Left lung (tissue), 10 donors: ENCODE measurements around the gene GMPR. TPM values are rescaled to one million over a fixed set of nuclear protein-coding genes. Genes with fewer than 3 reads are reported as not detected.

ENCODE experiments used
- ATAC-seq: fragments of 200-7000 bp; cut with Tn5 transposase; one replicate; pipeline ENCODE4 v1.9.1; 2020; ENCODE audit warnings: moderate library complexity
- DNase-seq, 4 donors: peaks; one replicate each; pipeline ENCODE4 v3.0.0-alpha.2; 2013 to 2020
- H3K27ac ChIP-seq, 2 donors: fragments of 200-600 bp; sonication (generic) in 1 of 2; one replicate each; pipeline versions ENCODE4 v1.5.0 to v1.8.0; 2020 to 2021
- H3K27me3 ChIP-seq, 2 donors: fragments of 200-600 bp; sonication (generic) in 1 of 2; one replicate each; pipeline versions ENCODE4 v1.5.0 to v1.8.0; 2020 to 2021
- H3K36me3 ChIP-seq, 2 donors: fragments of 200-600 bp; sonication (generic) in 1 of 2; one replicate each; pipeline versions ENCODE4 v1.5.0 to v1.8.0; 2020 to 2021
- H3K4me1 ChIP-seq, 2 donors: fragments of 200-600 bp; one replicate each; pipeline ENCODE4 v1.8.0; 2021
- H3K4me3 ChIP-seq, 2 donors: fragments of 200-600 bp; sonication (generic) in 1 of 2; one replicate each; pipeline versions ENCODE4 v1.5.0 to v1.8.0; 2020 to 2021; ENCODE audit warnings: mild to moderate bottlenecking in 1 of 2
- H3K9me3 ChIP-seq, 2 donors: fragments of 200-600 bp; sonication (generic) in 1 of 2; one replicate each; pipeline versions ENCODE4 v1.5.0 to v1.8.0; 2020 to 2021
- intact Hi-C, 2 donors: fragments of 100-400 bp; cut with DNase I; formaldehyde crosslinking; loops; one replicate each; pipeline versions ENCODE4 v1.11.2 to v1.14.2; 2022
- polyA plus RNA-seq, 6 donors: library from polyadenylated mRNA; unstranded; fragments of 120-200 nt; gene quantifications; one replicate each; pipeline ENCODE4 v1.2.1, GENCODE V29; 2013; ENCODE audit not compliant: insufficient read length in 6 of 6
- total RNA-seq, 2 donors: library from RNA; stranded (reverse); fragmentation: NEBNext Ultra II Directional; extraction: Animal tissue kit (Norgen Biotek cat#: 25700); gene quantifications; one replicate each; pipeline ENCODE4 v1.2.1, GENCODE V29; 2021
- TF ChIP-seq, protein P1 (sequence below), 2 donors: fragments of 200-600 bp; sonication (generic) in 1 of 2; IDR thresholded peaks; one replicate each; pipeline versions ENCODE4 v1.5.0 to v1.8.0; 2021; ENCODE audit warnings: antibody characterized with exemption in 2 of 2
- donor health status: DM: no; HTN: yes; CAD: no.
- donor health status: DM: no; HTN: no; CAD: no.

GMPR gene
- total and polyA plus RNA-seq, 8 donors, result 3.8 to 16.1 (median 7.0) TPM

- TF ChIP-seq, protein P1, sequence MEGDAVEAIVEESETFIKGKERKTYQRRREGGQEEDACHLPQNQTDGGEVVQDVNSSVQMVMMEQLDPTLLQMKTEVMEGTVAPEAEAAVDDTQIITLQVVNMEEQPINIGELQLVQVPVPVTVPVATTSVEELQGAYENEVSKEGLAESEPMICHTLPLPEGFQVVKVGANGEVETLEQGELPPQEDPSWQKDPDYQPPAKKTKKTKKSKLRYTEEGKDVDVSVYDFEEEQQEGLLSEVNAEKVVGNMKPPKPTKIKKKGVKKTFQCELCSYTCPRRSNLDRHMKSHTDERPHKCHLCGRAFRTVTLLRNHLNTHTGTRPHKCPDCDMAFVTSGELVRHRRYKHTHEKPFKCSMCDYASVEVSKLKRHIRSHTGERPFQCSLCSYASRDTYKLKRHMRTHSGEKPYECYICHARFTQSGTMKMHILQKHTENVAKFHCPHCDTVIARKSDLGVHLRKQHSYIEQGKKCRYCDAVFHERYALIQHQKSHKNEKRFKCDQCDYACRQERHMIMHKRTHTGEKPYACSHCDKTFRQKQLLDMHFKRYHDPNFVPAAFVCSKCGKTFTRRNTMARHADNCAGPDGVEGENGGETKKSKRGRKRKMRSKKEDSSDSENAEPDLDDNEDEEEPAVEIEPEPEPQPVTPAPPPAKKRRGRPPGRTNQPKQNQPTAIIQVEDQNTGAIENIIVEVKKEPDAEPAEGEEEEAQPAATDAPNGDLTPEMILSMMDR (IDR thresholded peaks at IDR 0.05), result no peak
- no peaks in the 10 kb centered on the region for H3K27me3 ChIP-seq
- ATAC-seq (no peak), DNase-seq (peak in 1 of 4 donors; percentile 66)
- H3K9me3 ChIP-seq, result no peaks in the 10 kb centered on the region
- no peaks in the 10 kb centered on the region for H3K36me3 ChIP-seq
- H3K4me3 ChIP-seq, result no peak overlapping the region
- H3K27ac ChIP-seq, result no peak overlapping the region
- H3K4me1 ChIP-seq, result peaks cover 0 to 5% of the 10 kb centered on the region in 2 donors
- intact Hi-C loops, result no loop called here
Observed at GRCh38 chr6:16198061-16198705, 40.2 kb upstream of the GMPR start.

DNA sequence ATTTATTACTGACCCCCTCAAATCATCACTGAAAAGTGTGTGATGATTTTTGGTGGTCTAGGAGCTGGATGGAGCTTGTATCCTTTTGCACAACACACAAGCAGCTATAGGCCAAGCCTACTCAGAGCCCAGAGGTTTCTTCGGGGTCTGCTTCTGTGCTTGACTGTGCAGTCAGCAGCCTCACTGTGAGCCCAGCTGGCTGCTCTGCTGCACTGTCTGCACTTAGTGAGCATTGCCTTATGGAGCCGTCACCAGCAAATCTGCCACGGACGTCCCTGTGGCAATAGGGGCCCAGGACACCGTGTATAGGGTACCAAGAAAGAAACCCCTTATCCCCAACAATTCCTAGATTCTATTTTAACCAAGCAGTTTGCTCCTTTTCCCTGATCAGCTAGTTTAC lies 38.6 kb upstream of the GMPR start:
- H3K27me3 ChIP-seq, result no peaks in the 10 kb centered on the region
- ATAC-seq (no peak), DNase-seq (no peak)
- no peak overlapping the region for H3K27ac ChIP-seq
- no peak overlapping the region for H3K4me3 ChIP-seq
- H3K9me3 ChIP-seq, result no peaks in the 10 kb centered on the region
- peaks cover 0 to 5% of the 10 kb centered on the region in 2 donors for H3K4me1 ChIP-seq
- no peaks in the 10 kb centered on the region for H3K36me3 ChIP-seq
- TF ChIP-seq, protein P1 (IDR thresholded peaks at IDR 0.05), result no peak
- intact Hi-C loops, result no loop called here

- Histone ChIP-seq H3K9me3 (no peaks in the 10 kb centered on the region), H3K27me3 (no peaks in the 10 kb centered on the region), H3K4me1 (peaks cover 0 to 5% of the 10 kb centered on the region in 2 donors), H3K36me3 (no peaks in the 10 kb centered on the region), H3K4me3 (no peak overlapping the region), H3K27ac (no peak overlapping the region)
- intact Hi-C loops, result no loop called here
- DNase-seq (no peak), ATAC-seq (peak; percentile 51)
- TF ChIP-seq, protein P1 (IDR thresholded peaks at IDR 0.05), result no peak
Observed at GRCh38 chr6:16200321-16200883, 38.0 kb upstream of the GMPR start.

DNA sequence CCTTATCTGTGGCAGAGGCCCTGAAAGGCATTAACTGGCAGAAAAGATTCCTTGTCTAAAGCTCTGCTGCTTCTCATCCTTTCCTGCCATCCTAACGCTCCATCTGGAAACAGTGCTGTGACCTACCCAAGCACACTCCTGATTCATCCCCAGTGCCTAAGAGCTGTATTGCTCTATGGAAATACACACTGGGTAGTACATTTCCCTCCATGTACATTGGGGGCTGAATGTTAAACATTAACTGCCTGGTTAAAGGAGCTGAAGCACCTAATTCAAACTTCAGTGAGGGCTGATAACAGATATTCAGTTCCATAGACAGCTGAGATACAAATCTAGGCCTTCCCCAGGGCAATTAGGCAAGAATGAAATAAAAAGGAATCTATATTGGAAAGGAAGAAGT lies 36.7 kb upstream of the GMPR start:
- ATAC-seq, result no peak
- H3K27me3 ChIP-seq, result no peaks in the 10 kb centered on the region
- no peak for DNase-seq
- intact Hi-C loops, result no loop called here
- no peak overlapping the region for H3K4me3 ChIP-seq
- TF ChIP-seq, protein P1 (IDR thresholded peaks at IDR 0.05), result no peak
- no peak overlapping the region for H3K27ac ChIP-seq
- H3K4me1 ChIP-seq, result peaks cover 0 to 5% of the 10 kb centered on the region in 2 donors
- no peaks in the 10 kb centered on the region for H3K9me3 ChIP-seq
- H3K36me3 ChIP-seq, result no peaks in the 10 kb centered on the region

DNA sequence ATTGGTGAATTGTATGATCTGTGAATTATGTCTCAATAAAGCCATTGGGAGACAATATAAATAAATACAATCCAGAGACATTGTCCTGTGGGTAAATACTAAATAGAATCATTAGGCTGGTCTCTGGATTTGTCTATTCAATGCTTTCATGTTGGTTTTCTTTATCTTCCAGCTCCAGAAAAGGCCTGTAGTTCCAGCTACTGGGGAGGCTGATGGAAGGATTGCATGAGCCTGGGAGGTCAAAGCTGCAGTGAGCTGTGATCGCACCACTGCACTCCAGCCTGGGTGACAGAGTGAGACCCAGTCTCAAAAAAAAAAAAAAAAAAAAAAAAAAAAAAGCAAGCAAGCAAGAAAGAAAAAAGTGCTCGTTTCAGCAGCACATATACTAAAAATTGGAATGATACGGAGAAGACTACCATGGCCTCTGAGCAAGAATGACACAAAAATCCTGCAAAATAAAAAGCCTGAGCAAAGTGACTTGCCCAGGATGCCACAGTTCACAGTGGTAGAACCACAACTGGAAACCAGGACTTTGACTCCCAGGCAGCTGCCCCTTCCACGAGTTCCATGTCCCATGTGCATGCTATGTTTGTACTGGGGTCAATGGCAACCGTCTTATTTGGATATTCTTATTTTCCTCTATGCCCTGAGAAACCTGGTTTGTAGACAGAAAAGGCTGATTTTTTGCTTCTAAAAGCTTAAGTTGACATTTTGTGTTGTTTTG lies 33.6 kb upstream of the GMPR start:
- no peaks in the 10 kb centered on the region for H3K27me3 ChIP-seq
- ATAC-seq (no peak), DNase-seq (no peak)
- intact Hi-C loops, result no loop called here
- TF ChIP-seq, protein P1 (IDR thresholded peaks at IDR 0.05), result no peak
- H3K9me3 ChIP-seq, result no peaks in the 10 kb centered on the region
- no peak overlapping the region for H3K27ac ChIP-seq
- H3K4me1 ChIP-seq, result peaks cover 0 to 5% of the 10 kb centered on the region in 2 donors
- no peaks in the 10 kb centered on the region for H3K36me3 ChIP-seq
- no peak overlapping the region for H3K4me3 ChIP-seq
